Mesodermal cell (in vitro differentiated cells): ENCODE measurements around the gene GAPT.

ENCODE experiments used
- H3K27ac ChIP-seq: 2 replicates; pipeline ENCODE4 v1.7.0; 2013; ENCODE audit warnings: mild to moderate bottlenecking, low read depth, low read length, moderate library complexity; ENCODE audit not compliant: severe bottlenecking
- H3K36me3 ChIP-seq: 2 replicates; pipeline ENCODE4 v1.7.1; 2013; ENCODE audit warnings: mild to moderate bottlenecking, low read length, moderate library complexity; ENCODE audit not compliant: control insufficient read depth, insufficient read depth
- H3K4me1 ChIP-seq: one replicate; pipeline ENCODE4 v1.7.1; 2013; ENCODE audit warnings: mild to moderate bottlenecking, low read length; ENCODE audit not compliant: insufficient read depth, control insufficient read depth, poor library complexity, severe bottlenecking
- H3K4me3 ChIP-seq: 2 replicates; pipeline ENCODE4 v1.7.0; 2013; ENCODE audit warnings: low read length, control low read depth, mild to moderate bottlenecking; ENCODE audit not compliant: insufficient read depth, poor library complexity, severe bottlenecking; ENCODE audit errors: extremely low read depth
- H3K9me3 ChIP-seq: 2 replicates; pipeline ENCODE4 v1.7.1; 2013; ENCODE audit warnings: mild to moderate bottlenecking, low read length, moderate library complexity; ENCODE audit not compliant: control insufficient read depth
- WGBS, 2 experiments: methylation state at CpG; one replicate each; pipeline ENCODE4 v1.1.5; 2013; ENCODE audit warnings: missing lambda C conversion rate in 2 of 2; ENCODE audit not compliant: insufficient coverage in 2 of 2; 5-methylcytosine and 5-hydroxymethylcytosine counted together

GAPT gene

DNA sequence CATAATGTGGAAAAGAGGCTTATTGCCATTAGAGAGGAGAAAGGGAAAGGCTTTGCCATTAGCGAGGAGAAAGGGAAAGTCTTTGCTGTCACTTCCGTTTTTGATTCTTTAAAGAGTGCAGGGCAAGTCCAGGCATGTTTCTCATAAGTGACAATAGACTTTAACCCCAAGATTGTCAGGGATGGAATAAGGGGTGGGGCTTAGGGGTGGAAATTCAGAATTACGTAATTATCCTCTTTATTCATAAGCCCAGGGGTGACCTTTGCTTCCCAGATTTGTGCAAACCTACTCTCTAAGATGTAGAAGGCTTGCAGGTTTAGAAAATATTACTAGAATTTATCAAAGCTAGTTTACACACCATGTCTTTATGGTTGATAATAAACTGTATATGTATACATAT lies 29.1 kb upstream of the GAPT start:
- H3K27ac ChIP-seq, result peak overlapping the region; percentile 85
- H3K9me3 ChIP-seq, result no peaks in the 10 kb centered on the region
- no peak overlapping the region for H3K4me3 ChIP-seq
- peaks cover 18% of the 10 kb centered on the region for H3K4me1 ChIP-seq
- WGBS, 2 experiments, result 46 to 67% methylated on average over 2 of the region's 3 CpGs
- H3K36me3 ChIP-seq, result peaks cover 20% of the 10 kb centered on the region

DNA sequence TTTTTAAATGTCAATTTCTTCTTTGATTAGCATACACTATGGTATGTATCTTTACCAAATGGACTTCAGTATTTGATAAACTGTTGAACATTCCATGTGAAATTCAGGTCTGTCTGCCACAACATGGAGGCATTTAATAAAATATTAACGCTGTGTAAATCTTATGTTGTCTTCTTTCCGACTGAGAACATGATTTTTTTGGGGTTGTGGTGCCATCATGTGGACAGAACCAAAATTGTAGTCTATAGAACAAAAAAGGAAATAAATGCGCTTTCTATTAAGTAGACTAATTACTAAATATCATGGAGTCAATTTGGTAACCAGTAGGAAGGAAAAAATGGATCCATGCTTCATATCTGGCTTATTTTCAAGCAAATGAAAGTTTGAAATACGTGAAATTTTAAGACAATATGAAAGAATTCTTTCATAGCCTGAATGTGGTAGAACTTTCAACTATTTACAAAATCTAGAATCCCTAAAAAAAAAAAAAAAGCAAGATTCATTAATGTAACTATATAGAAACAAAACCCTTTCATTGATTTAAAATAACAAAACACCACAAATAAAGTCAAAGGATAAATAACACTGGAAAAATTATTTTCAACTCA lies 28.5 kb upstream of the GAPT start:
- peaks cover 14% of the 10 kb centered on the region for H3K36me3 ChIP-seq
- no peaks in the 10 kb centered on the region for H3K9me3 ChIP-seq
- H3K4me1 ChIP-seq, result peaks cover 16% of the 10 kb centered on the region
- H3K4me3 ChIP-seq, result no peak overlapping the region
- peak overlapping the region; percentile 85 for H3K27ac ChIP-seq
- no CpG with 5 or more reads among the region's 4 CpGs for WGBS, 2 experiments

DNA sequence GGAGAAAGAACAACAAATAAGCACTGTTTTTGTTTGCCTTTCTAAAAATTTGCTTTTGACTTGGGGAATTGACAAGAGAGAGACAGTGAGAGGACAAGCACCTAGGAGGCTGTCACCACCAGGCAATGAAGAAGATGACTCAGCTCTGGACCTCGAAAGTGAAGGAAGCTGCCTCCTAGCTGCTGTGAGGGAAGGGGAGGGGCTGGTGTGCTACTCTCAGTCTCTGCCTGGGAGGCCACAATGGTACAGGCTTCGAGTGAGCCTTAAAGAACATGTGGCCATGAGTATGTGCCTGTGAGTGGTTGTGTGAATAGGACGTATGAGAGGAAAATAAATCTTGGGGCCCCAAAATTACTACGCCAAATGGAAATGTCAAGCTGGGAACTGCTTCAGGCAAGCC lies 24.3 kb upstream of the GAPT start:
- Histone ChIP-seq H3K9me3 (no peaks in the 10 kb centered on the region), H3K27ac (no peak overlapping the region), H3K36me3 (no peaks in the 10 kb centered on the region), H3K4me3 (no peak overlapping the region), H3K4me1 (peaks cover 5% of the 10 kb centered on the region)
- 50 to 67% methylated on average over 1 to 3 of the region's 4 CpGs for WGBS, 2 experiments

DNA sequence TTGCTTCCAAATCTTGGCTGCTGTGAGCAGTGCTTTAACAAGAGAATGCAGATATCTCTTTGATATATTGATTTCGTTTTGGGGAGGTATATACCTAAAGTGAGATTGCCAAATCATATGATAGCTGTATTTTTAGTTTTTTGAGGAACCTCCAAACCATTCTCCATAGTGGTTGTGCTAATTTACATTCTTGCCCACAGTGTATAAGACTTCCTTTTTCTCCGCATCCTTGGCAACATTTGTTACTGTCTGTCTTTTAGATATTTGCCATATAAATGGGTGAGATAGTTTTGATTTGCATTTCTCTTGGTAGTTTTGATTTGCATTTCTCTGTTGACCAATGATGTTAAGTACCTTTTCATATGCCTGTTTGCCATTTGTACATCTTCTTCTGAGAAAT lies 21.3 kb upstream of the GAPT start:
- no peak overlapping the region for H3K27ac ChIP-seq
- H3K4me1 ChIP-seq, result no peaks in the 10 kb centered on the region
- H3K4me3 ChIP-seq, result no peak overlapping the region
- H3K36me3 ChIP-seq, result no peaks in the 10 kb centered on the region
- peaks cover 3% of the 10 kb centered on the region for H3K9me3 ChIP-seq
- WGBS, 2 experiments, result 40% methylated on average over 1 of the region's 2 CpGs; no CpG with 5 or more reads in 1 of the 2 experiments

- Histone ChIP-seq H3K36me3 (no peaks in the 10 kb centered on the region), H3K9me3 (peaks cover 10% of the 10 kb centered on the region), H3K4me1 (no peaks in the 10 kb centered on the region), H3K27ac (no peak overlapping the region), H3K4me3 (no peak overlapping the region)
- 63 to 64% methylated on average over 3 of the region's 3 CpGs for WGBS, 2 experiments
Observed at GRCh38 chr5:58475404-58475803, 15.8 kb upstream of the GAPT start.

DNA sequence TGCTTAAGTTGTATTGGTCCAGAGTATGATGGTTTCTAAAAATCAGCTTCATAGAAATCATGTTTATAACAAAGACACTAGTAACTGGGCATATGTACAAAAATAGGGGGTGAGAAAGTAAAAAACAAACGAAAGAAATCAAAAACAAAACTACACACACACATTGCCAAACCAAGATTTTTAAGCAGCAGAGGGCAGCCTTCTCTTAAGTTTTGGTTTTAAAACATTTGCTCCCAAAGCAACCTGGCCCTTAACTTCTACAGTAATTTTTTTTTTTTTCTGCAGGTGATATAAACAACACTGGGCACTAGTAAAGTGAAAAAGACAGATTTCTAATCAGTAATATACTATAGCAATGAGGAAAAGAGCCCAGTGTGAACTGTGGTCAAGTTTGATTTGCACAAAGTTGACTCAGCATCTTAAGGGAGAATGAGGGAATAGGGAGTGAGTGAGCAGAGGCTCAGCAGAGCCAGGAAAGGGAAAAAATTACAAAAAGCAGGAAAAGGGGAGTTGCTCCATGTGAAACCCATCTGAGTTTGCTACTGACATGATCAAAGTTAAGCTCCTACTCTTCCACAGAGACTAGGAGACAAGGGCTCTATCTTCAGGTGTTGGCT lies 13.4 kb upstream of the GAPT start:
- H3K4me3 ChIP-seq, result no peak overlapping the region
- no peaks in the 10 kb centered on the region for H3K4me1 ChIP-seq
- H3K36me3 ChIP-seq, result no peaks in the 10 kb centered on the region
- no CpG with 5 or more reads among the region's 1 CpG for WGBS, 2 experiments
- H3K27ac ChIP-seq, result no peak overlapping the region
- peaks cover 10% of the 10 kb centered on the region for H3K9me3 ChIP-seq

DNA sequence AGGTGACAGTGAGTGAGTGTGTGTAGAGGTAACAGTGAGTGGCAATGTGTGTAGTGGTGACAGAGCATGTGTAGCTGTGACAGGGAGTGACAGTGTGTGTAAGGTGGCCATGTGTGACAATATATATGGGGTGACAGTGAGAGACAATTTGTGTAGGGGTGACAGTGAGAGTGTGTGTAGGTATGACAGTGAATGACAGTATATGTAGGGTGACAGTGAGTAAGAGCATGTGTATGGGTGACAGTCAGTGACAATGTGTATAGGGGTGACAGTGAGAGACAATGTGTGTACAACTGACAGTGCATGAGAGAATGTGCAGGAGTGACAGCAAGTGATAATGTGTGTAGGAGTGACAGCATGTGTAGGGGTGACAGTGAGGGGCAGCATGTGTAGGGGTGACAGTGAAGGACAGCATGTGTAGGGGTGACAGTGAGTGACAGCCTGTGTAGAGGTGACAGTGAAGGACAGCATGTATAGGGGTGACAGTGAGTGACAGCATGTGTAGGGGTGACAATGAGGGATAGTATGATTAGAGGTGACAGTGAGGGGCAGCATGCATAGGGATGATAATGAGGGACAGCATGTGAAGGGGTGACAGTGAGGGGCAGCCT lies 10.1 kb upstream of the GAPT start:
- Histone ChIP-seq H3K36me3 (no peaks in the 10 kb centered on the region), H3K9me3 (no peaks in the 10 kb centered on the region), H3K4me1 (no peaks in the 10 kb centered on the region), H3K27ac (no peak overlapping the region), H3K4me3 (no peak overlapping the region)

DNA sequence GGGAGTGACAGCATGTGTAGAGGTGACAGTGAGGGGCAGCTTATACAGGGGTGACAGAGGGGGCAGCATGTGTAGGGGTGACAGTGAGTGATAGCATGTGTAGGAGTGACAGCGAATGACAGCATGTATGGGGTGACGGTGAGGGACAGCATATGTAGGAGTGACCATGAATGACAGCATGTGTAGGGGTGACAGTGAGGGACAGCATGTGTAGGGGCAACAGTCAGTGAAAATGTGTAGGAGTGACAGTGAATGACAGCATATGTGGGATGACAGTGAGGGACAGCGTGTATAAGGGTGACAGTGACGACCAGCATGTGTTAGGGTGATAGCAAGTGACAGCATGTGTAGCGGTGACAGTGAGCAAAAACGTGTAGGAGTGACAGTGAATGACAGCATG lies 9.4 kb upstream of the GAPT start:
- WGBS, 2 experiments, result 85 to 92% methylated on average over 5 to 6 of the region's 6 CpGs
- Histone ChIP-seq H3K4me1 (no peaks in the 10 kb centered on the region), H3K27ac (no peak overlapping the region), H3K9me3 (no peaks in the 10 kb centered on the region), H3K36me3 (no peaks in the 10 kb centered on the region), H3K4me3 (no peak overlapping the region)

- no peak overlapping the region for H3K27ac ChIP-seq
- WGBS, 2 experiments, result 86 to 100% methylated on average over 1 of the region's 1 CpG
- H3K9me3 ChIP-seq, result no peaks in the 10 kb centered on the region
- no peaks in the 10 kb centered on the region for H3K36me3 ChIP-seq
- H3K4me1 ChIP-seq, result no peaks in the 10 kb centered on the region
- no peak overlapping the region for H3K4me3 ChIP-seq
Observed at GRCh38 chr5:58482536-58482935, 8.7 kb upstream of the GAPT start.

DNA sequence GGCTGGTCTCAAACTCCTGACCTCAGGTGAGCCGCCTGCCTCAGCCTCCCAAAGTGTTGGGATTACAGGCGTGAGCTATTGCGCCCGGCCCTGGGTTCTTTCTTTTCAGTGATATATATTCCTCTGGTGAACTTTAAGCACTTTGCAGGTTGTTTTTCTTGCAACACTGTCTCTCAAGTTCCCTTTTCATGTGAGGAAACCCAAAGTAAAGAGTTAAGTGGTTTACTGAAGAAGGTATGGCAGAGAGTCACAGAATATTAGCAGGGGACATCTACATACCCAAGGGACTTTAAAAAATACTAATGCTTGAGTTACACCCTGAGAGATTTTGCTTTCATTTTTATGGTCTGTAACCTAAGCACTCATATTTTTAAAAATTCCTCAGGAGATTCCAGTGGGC lies 6.7 kb upstream of the GAPT start:
- H3K4me1 ChIP-seq, result no peaks in the 10 kb centered on the region

DNA sequence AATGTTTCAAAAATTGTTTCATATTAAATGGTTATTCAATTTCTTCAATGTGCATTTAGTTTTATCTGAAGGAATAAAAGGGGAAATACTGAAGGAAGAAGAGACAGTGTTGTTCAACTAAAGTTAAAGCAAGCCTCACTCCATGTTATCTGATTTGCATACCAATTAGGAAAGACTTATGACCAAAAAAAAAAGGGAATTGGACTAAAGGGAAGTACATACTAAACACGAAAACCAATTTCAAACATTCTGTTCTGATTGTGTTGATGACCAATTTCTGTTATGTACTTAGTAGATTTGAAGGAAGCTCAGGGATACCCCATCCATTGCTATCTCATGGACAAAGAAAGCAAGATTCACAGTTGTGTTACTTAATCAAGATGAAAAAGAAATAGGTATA lies 4.9 kb upstream of the GAPT start:
- WGBS, 2 experiments, result no CpG with 5 or more reads among the region's 1 CpG
- no peaks in the 10 kb centered on the region for H3K9me3 ChIP-seq
- no peaks in the 10 kb centered on the region for H3K4me1 ChIP-seq
- H3K4me3 ChIP-seq, result no peak overlapping the region
- H3K27ac ChIP-seq, result no peak overlapping the region
- no peaks in the 10 kb centered on the region for H3K36me3 ChIP-seq

More for the DNA sequence above, 6.7 kb upstream of the GAPT start:
- no peaks in the 10 kb centered on the region for H3K9me3 ChIP-seq
- 29 to 56% methylated on average over 1 to 2 of the region's 4 CpGs for WGBS, 2 experiments
- no peak overlapping the region for H3K27ac ChIP-seq
- no peak overlapping the region for H3K4me3 ChIP-seq
- no peaks in the 10 kb centered on the region for H3K36me3 ChIP-seq
